Hematopoietic multipotent progenitor cell treated with erythropoietin and hydrocortisone succinate and interleukin-3 and kit ligand, for 4 days (in vitro differentiated cells): Measurements from ENCODE around the gene ADAM20.
"Not testable (repeated sequence)": the region's sequence is repeated elsewhere in the genome, so short reads cannot be mapped to it uniquely, and the experiment has no call there.

Source experiments
- DNase-seq: peaks from one replicate; pipeline ENCODE4 v3.0.0-alpha.2; 2015

Gene ADAM20

DNA sequence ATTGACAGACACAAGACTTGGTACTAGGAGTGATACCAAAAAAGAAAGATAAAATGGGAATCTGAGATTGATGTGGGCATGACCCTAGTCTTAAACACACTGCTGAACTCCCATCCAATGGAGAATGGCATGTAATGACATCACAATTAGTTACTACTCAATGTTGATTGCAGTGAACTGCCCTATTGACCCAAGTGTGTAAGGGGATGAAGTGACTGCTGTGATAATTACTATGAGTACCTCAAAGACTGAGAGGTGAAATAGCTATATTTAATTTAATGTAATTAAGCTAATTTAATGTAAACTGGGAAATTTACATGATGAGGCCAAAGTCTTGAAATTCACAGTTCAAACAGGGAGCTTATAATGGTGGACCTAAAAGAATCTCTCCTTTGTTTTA, at the start of gene ADAM20:
ADAM20 (minus strand) TSS at position 101 of the 400 bp plus-strand sequence. CDS start 10,247 bp downstream, outside the sequence.
- DNase-seq, result no peak

DNA sequence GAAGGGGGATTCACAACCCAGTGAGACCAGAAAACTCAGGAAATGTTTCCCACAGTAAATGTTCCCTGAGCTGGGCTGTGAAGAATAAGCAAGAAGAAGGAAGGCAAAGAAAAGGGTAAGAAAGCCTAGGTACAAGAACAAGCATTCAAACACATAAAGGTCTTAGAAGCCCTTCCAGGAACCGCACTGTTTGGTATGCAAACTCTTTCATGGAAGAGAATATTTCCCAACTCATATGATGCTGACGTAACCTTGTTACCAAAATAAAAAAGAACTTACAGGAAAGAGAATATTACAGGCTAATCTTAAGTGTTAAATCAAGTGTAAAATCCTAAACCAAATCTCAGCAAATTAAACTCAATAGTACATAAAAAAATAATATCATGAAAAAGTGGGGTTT, 42.1 kb upstream of the ADAM20 start:
- DNase-seq, result no peak

DNA sequence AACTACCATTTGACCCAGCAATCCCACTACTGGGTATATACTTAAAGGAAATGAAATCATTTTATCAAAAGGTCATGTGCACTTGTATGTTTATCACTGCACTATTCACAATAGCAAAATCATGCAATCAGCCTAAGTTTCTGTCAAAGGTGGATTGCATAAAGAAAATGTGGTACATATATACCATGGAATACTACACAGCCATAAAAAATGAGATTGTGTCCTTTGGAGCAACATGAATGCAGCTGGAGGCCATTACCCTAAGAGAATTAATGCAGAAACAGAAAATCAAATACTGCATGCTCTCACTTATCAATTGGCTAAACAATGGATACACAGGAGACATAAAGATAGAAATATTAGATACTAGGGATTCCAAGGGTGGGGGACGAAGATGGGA, 38.2 kb upstream of the ADAM20 start:
- no peak for DNase-seq

DNA sequence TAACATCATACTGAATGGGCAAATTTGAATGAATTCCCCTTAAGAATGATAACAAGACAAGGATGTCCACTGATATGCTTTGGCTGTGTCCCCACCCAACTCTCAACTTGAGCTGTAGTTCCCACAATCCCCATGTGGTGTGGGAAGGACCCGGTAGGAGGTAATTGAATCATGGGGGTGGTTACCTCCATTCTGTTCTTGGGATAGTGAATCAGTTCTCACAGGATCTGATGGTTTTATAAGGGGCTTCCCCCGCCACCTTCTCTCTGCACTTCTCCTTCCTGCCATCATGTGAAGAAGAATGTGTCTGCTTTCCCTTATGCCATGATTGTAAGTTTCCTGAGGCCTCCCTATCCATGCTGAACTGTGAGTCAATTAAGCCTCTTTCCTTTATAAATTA, 36.3 kb upstream of the ADAM20 start:
- no peak for DNase-seq

- peak; percentile 78 for DNase-seq
Measured at GRCh38 chr14:70567791-70568190, 33.0 kb upstream of the ADAM20 start.

DNA sequence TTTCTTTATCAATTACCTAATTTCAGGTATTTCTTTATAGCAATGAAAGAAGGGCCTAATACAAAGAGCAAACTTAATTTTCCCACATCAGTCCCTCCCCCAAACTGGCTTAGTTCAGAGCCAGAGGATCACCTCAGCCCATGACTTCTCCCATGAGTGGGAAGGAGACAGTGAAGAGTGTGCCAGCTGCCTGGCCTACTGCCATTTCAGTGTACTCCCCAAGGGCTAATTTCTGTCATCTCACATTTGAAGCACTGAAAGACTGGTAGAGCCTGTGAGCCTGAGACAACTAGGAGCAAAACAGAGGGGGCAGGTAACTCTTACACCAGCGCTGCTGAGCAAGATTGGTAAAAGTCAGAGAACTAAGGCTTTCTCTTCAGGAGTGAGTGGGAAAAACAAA, 29.1 kb upstream of the ADAM20 start:
- DNase-seq, result no peak

DNA sequence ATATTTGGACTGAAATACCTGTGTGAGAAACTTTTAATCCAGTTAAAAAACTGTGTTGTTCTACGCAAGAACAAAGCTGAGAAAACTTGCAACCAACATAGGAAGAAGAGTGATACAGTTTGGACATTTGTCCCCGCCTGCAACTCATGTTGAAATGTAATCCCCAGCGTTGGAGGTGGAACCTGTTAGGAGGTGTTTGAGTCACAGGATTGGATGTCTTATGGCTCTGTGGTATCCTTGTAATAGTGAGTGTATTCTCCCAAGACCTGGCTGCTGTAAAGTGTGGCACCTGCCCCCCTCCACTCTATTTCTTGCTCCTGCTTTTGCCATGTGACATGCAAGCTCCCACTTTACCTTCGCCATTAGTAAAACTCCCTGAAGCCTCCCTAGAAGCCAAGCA, 28.6 kb upstream of the ADAM20 start:
- no peak for DNase-seq

GRCh38 chr14:70558356-70558755, 23.6 kb upstream of the ADAM20 start:
- DNase-seq, result peak; percentile 73

- no peak for DNase-seq
Measured at GRCh38 chr14:70555890-70556289, 21.1 kb upstream of the ADAM20 start.

GRCh38 chr14:70538087-70538486, 3.3 kb upstream of the ADAM20 start:
- no peak for DNase-seq

- DNase-seq, result no peak
Measured at GRCh38 chr14:70536830-70537229, 2.0 kb upstream of the ADAM20 start.

- DNase-seq, result no peak
Measured at GRCh38 chr14:70530417-70530816, 4.4 kb downstream of the ADAM20 start.

- peak; percentile 75 for DNase-seq
Measured at GRCh38 chr14:70527501-70528105, 7.2 kb downstream of the ADAM20 start.

DNA sequence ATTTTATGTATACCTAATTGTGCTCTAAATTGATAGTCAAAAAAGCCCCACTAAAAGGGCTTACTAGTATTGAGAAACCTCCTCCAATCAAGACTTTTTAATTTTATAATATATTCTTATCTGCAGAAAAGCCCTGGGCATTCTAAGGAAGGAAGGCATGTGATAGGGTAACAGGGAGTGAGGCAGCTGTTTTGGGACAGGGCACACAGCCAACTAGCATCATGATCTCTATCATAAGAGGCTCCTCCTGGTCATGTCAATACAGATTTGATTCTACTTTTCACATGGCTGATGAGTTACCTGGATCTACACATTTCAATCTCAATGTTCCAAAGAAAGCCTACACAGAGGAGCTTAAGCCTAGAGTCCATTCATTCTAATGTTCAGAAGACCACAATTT, 9.1 kb downstream of the ADAM20 start:
- DNase-seq, result peak; percentile 46

GRCh38 chr14:70515811-70516210, 19.0 kb downstream of the ADAM20 start:
- DNase-seq, result peak; percentile 16

DNA sequence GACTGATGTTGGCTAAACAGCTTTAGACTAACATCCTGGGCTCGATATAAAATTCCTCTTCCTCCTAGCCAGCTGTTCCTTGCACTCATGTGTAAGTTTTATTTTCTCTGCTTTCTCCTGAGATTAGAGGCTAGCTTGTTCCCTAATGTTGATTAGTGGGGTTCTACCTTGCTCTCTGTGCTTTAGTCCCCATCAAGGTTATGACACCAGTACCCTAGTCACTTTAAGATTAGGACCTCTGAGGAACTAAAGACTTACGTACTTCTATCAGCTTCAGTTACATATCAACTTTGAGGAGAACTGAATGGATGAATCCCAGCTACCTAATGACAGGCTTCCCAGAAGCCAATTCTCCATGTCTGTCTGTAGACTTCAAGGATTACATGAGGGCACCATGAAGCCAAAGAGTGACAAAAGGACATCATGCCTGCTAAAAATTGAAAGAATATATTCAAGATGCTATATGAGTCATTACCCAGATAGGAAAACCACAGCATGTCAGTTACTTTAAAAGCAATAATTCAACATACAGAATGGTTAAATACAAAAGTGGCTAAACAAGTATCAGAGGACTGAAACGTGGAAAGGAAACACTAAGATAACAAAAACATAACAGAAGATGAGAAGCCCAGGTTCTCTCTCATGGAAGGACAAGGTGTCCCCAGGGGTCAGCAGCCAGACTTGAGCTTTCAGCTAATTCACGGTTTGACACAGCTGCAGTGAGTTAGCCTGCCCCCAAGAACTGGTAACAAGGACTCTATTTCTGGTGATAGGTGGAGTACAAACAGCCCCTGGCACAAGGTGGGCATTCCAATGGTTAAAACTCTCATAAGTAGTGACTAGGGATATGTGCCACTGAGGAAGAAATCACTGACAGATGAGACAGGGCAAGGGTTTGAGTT, 20.4 kb downstream of the ADAM20 start:
- peak; percentile 87 for DNase-seq

DNA sequence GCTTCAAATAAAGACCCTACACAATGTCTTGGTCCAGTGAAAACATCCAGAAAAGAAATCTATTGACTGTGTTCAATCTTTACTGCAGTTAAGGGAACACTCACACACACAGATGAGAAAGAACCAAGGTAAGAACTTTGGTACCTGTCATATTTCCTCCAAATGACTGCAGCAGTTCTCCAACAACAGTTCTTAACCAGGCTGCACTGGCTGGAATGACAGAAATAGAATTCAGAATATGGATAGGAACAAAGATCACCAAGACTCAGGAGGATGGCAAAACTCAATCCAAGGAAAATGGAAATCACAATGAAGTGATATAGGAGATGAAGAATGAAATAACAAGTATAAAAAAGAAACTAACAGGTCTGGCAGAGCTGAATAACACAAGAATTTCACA, 36.6 kb downstream of the ADAM20 start:
- no peak for DNase-seq

DNA sequence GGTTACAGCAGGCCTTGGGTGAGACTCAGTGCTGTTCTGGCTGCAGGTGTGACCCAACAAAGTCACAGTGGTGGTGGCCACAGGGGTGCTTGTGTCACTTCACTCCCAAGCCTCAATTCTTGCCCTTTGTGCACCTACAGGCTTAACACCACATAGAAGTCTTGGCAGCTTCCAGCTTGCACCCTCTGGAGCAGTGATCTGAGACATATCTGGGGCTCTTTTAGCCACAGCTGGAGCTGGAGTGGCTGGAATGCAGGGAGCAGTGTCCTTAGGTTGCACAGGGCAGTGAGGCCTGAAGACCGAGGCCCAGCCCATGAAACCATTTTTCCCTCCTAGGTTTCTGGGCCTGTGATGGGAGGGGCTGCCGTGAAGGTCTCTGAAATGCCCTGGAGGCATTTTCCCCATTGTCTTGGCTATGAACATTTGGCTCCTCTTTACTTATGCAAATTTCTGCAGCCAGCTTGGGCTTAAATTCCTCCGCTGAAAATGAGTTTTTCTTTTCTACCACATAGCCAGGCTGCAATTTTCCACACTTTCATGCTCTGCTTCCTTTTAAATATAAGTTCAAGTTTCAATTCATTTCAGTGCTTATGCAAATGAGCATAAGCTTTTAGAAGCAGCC, 45.1 kb downstream of the ADAM20 start:
- no peak for DNase-seq

DNA sequence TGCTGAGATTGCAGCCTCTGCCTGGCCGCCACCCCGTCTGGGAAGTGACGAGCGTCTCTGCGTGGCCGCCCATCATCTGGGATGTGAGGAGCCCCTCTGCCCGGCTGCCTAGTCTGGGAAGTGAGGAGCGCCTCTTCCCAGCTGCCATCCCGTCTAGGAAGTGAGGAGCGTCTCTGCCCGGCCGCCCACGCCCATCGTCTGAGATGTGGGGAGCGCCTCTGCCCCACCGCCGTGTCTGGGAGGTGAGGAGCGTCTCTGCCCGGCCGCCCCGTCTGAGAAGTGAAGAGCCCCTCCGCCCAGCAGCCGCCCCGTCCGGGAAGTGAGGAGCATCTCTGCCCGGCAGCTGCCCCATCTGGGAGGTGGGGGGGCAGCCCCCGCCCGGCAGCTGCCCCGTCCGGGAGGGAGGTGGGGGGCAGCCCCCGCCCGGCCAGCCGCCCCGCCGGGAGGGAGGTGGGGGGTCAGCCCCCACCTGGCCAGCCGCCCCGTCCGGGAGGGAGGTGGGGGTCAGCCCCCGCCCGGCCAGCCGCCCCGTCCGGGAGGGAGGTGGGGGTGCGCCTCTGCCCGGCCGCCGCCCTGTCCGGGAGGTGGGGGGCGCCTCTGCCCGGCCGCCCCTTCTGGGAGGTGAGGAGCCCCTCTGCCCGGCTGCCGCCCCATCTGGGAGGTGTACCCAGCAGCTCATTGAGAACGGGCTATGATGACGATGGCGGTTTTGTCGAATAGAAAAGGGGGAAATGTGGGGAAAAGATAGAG, 57.3 kb downstream of the ADAM20 start:
- DNase-seq, result not testable (repeated sequence)

DNA sequence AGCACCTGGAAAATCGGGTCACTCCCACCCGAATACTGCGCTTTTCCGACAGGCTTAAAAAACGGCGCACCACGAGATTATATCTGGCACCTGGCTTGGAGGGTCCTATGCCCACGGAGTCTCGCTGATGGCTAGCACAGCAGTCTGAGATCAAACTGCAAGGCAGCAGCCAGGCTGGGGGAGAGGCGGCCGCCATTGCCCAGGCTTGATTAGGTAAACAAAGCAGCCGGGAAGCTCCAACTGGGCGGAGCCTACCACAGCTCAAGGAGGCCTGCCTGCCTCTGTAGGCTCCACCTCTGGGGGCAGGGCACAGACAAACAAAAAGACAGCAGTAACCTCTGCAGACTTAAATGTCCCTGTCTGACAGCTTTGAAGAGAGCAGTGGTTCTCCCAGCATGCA, 59.3 kb downstream of the ADAM20 start:
- not testable (repeated sequence) for DNase-seq

DNA sequence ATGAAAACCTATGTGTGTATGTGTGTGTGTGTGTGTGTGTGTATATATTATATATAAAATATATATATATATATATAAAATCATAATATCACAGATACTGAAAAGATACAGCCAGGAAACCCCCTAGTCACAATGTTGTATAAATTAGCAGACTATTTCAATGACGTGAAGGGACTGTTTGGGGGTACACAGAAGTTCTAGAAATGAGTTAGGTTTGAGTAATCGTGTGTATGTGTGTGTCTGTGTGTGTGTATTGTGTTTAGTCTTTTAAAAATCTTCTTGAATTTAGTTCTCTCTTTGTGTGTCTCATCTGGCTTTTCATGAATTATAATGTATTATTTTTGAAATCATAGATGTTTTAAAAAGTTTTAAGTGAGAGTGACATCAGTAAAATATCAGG, 61.0 kb downstream of the ADAM20 start:
- no peak for DNase-seq
